ENCODE results near the gene CERK.

The CERK gene

GRCh38 chr22:46754110-46754799 is 16.2 kb upstream of the CERK start:
- TF ChIP-seq SPI1 (IDR thresholded peaks at IDR 0.05; ENCODE audit: borderline replicate concordance, low read depth), result no peak
- peak; percentile 39; the same call in 1 of the 2 replicates for TF ChIP-seq GABPA (IDR thresholded peaks at IDR 0.05; ENCODE audit: low read depth)
- peak; percentile 60 to 73 for DNase-seq (ENCODE audit: low read depth in 1 of 2, low spot score in 1 of 2)
- Histone ChIP-seq H3K4me3 (replicated peaks; ENCODE audit: insufficient read depth, low read length) (no peak overlapping the region), H3K27ac (replicated peaks) (peak overlapping the region; percentile 65), H3K27me3 (ENCODE audit: insufficient read depth, poor library complexity, severe bottlenecking) (no peaks in the 10 kb centered on the region)

DNA sequence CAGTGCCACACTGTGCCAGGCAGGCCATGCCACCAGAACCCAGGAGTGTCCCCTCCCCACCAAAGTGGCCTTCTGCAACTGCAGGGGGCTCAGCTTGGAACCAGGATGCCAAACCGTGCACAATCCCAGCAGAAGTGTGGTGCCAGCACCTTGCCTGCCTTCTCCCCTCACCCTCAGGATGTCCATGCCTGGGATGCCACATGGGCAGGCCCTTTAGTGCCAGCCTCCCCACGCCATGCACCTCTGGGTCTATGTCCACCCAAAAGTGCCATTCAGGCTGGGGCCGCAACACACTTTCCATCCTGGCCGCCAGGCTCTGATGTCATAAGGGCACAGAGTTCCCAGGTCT is 15.7 kb upstream of the CERK start:
- Histone ChIP-seq H3K27ac (replicated peaks) (peak overlapping the region; percentile 65), H3K27me3 (ENCODE audit: insufficient read depth, poor library complexity, severe bottlenecking) (no peaks in the 10 kb centered on the region), H3K4me3 (replicated peaks; ENCODE audit: insufficient read depth, low read length) (no peak overlapping the region)
- no peak for TF ChIP-seq CTCF (IDR thresholded peaks at IDR 0.05; ENCODE audit: insufficient read depth, low read length)
- TF ChIP-seq, protein P1, sequence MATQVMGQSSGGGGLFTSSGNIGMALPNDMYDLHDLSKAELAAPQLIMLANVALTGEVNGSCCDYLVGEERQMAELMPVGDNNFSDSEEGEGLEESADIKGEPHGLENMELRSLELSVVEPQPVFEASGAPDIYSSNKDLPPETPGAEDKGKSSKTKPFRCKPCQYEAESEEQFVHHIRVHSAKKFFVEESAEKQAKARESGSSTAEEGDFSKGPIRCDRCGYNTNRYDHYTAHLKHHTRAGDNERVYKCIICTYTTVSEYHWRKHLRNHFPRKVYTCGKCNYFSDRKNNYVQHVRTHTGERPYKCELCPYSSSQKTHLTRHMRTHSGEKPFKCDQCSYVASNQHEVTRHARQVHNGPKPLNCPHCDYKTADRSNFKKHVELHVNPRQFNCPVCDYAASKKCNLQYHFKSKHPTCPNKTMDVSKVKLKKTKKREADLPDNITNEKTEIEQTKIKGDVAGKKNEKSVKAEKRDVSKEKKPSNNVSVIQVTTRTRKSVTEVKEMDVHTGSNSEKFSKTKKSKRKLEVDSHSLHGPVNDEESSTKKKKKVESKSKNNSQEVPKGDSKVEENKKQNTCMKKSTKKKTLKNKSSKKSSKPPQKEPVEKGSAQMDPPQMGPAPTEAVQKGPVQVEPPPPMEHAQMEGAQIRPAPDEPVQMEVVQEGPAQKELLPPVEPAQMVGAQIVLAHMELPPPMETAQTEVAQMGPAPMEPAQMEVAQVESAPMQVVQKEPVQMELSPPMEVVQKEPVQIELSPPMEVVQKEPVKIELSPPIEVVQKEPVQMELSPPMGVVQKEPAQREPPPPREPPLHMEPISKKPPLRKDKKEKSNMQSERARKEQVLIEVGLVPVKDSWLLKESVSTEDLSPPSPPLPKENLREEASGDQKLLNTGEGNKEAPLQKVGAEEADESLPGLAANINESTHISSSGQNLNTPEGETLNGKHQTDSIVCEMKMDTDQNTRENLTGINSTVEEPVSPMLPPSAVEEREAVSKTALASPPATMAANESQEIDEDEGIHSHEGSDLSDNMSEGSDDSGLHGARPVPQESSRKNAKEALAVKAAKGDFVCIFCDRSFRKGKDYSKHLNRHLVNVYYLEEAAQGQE (IDR thresholded peaks at IDR 0.05; ENCODE audit: insufficient replicate concordance, low read depth), result no peak
- no peak for DNase-seq (ENCODE audit: low read depth in 1 of 2, low spot score in 1 of 2)

DNA sequence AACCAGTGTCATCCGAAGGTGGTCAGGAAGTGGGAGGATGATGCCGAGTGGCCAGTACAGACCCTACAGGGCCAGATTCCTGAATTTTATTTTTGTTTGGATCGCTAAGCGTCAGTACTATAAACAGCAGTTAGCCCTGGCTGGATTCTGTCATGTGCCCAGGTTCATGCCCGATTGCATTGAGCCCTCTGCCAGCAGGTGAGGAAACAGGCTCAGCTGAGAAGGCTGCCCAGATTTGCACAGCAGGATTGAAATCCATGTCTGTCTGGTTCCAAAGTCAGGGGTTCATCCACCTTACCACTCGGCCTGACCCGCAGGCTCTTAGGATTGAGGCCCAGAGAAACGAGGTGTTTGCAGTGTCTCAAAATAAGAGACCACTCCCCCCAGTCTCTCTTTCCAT is 15.3 kb upstream of the CERK start:
- no peak overlapping the region for H3K4me3 ChIP-seq (replicated peaks; ENCODE audit: insufficient read depth, low read length)
- DNase-seq (ENCODE audit: low read depth in 1 of 2, low spot score in 1 of 2), result no peak
- H3K27me3 ChIP-seq (ENCODE audit: insufficient read depth, poor library complexity, severe bottlenecking), result no peaks in the 10 kb centered on the region
- H3K27ac ChIP-seq (replicated peaks), result peak overlapping the region; percentile 65
- no peak for TF ChIP-seq CTCF (IDR thresholded peaks at IDR 0.05; ENCODE audit: insufficient read depth, low read length)
- TF ChIP-seq POLR2AphosphoS5 (IDR thresholded peaks at IDR 0.05; ENCODE audit: low read depth), result no peak
- no peak for TF ChIP-seq GABPA (IDR thresholded peaks at IDR 0.05; ENCODE audit: low read depth)
- no peak for TF ChIP-seq SPI1 (IDR thresholded peaks at IDR 0.05; ENCODE audit: borderline replicate concordance, low read depth)
- TF ChIP-seq, protein P1 (IDR thresholded peaks at IDR 0.05; ENCODE audit: insufficient replicate concordance, low read depth), result no peak

DNA sequence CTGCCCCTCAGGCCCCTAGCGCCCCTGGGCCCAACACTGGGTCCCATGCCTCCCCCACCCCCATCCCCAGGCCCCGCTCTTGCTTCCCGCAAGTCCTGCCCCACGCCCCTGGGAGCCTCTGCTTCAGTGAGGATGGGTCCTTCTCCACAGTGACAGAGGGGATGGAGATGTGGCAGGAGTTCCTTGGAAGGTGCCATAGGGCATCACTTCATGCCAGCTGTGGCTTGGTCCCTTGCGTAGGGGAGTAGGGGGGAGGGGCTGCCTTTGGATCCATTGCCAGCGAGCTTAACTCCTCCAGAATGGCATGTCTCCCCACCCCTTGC is 14.9 kb upstream of the CERK start:
- Histone ChIP-seq H3K27ac (replicated peaks) (no peak overlapping the region), H3K27me3 (ENCODE audit: insufficient read depth, poor library complexity, severe bottlenecking) (no peaks in the 10 kb centered on the region), H3K4me3 (replicated peaks; ENCODE audit: insufficient read depth, low read length) (no peak overlapping the region)
- TF ChIP-seq, protein P1 (IDR thresholded peaks at IDR 0.05; ENCODE audit: insufficient replicate concordance, low read depth), result no peak
- TF ChIP-seq GABPA (IDR thresholded peaks at IDR 0.05; ENCODE audit: low read depth), result no peak
- TF ChIP-seq SPI1 (IDR thresholded peaks at IDR 0.05; ENCODE audit: borderline replicate concordance, low read depth), result no peak
- TF ChIP-seq POLR2AphosphoS5 (IDR thresholded peaks at IDR 0.05; ENCODE audit: low read depth), result no peak
- TF ChIP-seq CTCF (IDR thresholded peaks at IDR 0.05; ENCODE audit: insufficient read depth, low read length), result no peak
- DNase-seq (ENCODE audit: low read depth in 1 of 2, low spot score in 1 of 2), result no peak

All from HL-60 (cell line).